RPMI7951 (cell line): ENCODE data around the gene FBXL15. TPM values are rescaled to one million over a fixed set of nuclear protein-coding genes. Genes with fewer than 3 reads are reported as not detected.

Experiments used
- DNase-seq: peaks from one replicate; pipeline ENCODE4 v3.0.0-alpha.2; 2012; ENCODE audit warnings: low read depth
- total RNA-seq: library from RNA; depleted of rRNA; stranded (reverse); fragments of >200 nt; shearing (Covaris generic); gene quantifications from 2 replicates; pipeline ENCODE4 v1.2.3, GENCODE V29; 2014

The FBXL15 gene
- total RNA-seq, 1 experiment from 2014 or later, result 5.3 TPM

- DNase-seq, result no peak
These were observed 22.2 kb upstream of the FBXL15 start for GRCh38 chr10:102398172-102399020.

GRCh38 chr10:102399217-102400021 lies 21.2 kb upstream of the FBXL15 start:
- DNase-seq, result peak; percentile 69

GRCh38 chr10:102400076-102400475 lies 20.6 kb upstream of the FBXL15 start:
- no peak for DNase-seq

- no peak for DNase-seq
These were observed 19.9 kb upstream of the FBXL15 start for GRCh38 chr10:102400598-102401341.

GRCh38 chr10:102401342-102401654 lies 19.3 kb upstream of the FBXL15 start:
- DNase-seq, result no peak

GRCh38 chr10:102401735-102402511 lies 18.7 kb upstream of the FBXL15 start:
- DNase-seq, result peak; percentile 65

GRCh38 chr10:102402512-102402896 lies 18.1 kb upstream of the FBXL15 start:
- no peak for DNase-seq

- DNase-seq, result no peak
These were observed 17.5 kb upstream of the FBXL15 start for GRCh38 chr10:102403115-102403514.

GRCh38 chr10:102404361-102405107 lies 16.1 kb upstream of the FBXL15 start:
- no peak for DNase-seq

- no peak for DNase-seq
These were observed 15.5 kb upstream of the FBXL15 start for GRCh38 chr10:102405108-102405571.

- DNase-seq, result no peak
These were observed 15.0 kb upstream of the FBXL15 start for GRCh38 chr10:102405632-102406031.

- DNase-seq, result no peak
These were observed 13.8 kb upstream of the FBXL15 start for GRCh38 chr10:102406815-102407214.

- DNase-seq, result no peak
These were observed 13.1 kb upstream of the FBXL15 start for GRCh38 chr10:102407425-102408130.

- DNase-seq, result no peak
These were observed 12.4 kb upstream of the FBXL15 start for GRCh38 chr10:102408131-102408727.

GRCh38 chr10:102408728-102409603 lies 11.7 kb upstream of the FBXL15 start:
- no peak for DNase-seq

- no peak for DNase-seq
These were observed 10.8 kb upstream of the FBXL15 start for GRCh38 chr10:102409604-102410428.

GRCh38 chr10:102410429-102411073 lies 10.1 kb upstream of the FBXL15 start:
- no peak for DNase-seq
